HEK293T (cell line): ENCODE results near the gene NMT1.

Experiments used
- CTCF ChIA-PET: fragments of 350-600 bp; formaldehyde crosslinking; extraction: SDS; loops from one replicate; lab custom pipeline; 2021; ENCODE audit warnings: antibody characterized with exemption, inconsistent platforms; lab: Yijun Ruan, JAX
- POLR2A ChIA-PET: fragments of 350-600 bp; formaldehyde crosslinking; extraction: SDS; loops from one replicate; lab custom pipeline; 2020; ENCODE audit warnings: antibody characterized with exemption, inconsistent platforms; lab: Yijun Ruan, JAX
- DNase-seq: peaks from one replicate; pipeline ENCODE4 v3.0.0; 2012; ENCODE audit warnings: mixed read lengths; ENCODE audit errors: extremely low spot score
- ARNT ChIP-seq: fragments of 450-650 bp; IDR thresholded peaks from 2 replicates; pipeline ENCODE4 v1.6.1; 2017; ENCODE audit warnings: mild to moderate bottlenecking
- BHLHE40 ChIP-seq: fragments of 450-650 bp; IDR thresholded peaks from 2 replicates; pipeline ENCODE4 v1.6.1; 2016; ENCODE audit warnings: mild to moderate bottlenecking, moderate library complexity, borderline replicate concordance
- CTBP1 ChIP-seq: fragments of 450-650 bp; IDR thresholded peaks from 2 replicates; pipeline ENCODE4 v1.6.1; 2016; ENCODE audit warnings: borderline replicate concordance
- ELF4 ChIP-seq: fragments of 450-650 bp; IDR thresholded peaks from 2 replicates; pipeline ENCODE4 v1.6.1; 2017; ENCODE audit warnings: antibody characterized with exemption
- FOXA1 ChIP-seq: fragments of 450-650 bp; IDR thresholded peaks from 2 replicates; pipeline ENCODE4 v1.6.1; 2016; ENCODE audit warnings: mild to moderate bottlenecking
- FOXK2 ChIP-seq: fragments of 450-650 bp; IDR thresholded peaks from 2 replicates; pipeline ENCODE4 v1.6.1; 2016; ENCODE audit warnings: mild to moderate bottlenecking
- FOXM1 ChIP-seq: fragments of 450-650 bp; IDR thresholded peaks from 2 replicates; pipeline ENCODE4 v1.6.1; 2017; ENCODE audit warnings: mild to moderate bottlenecking, borderline replicate concordance
- HDGF ChIP-seq: fragments of 450-650 bp; IDR thresholded peaks from 2 replicates; pipeline ENCODE4 v1.6.1; 2017; ENCODE audit warnings: antibody characterized with exemption, borderline replicate concordance
- L3MBTL2 ChIP-seq: fragments of 450-650 bp; conservative IDR thresholded peaks from 2 replicates; pipeline ENCODE4 v1.6.1; 2016; ENCODE audit warnings: mild to moderate bottlenecking
- LEF1 ChIP-seq: fragments of 450-650 bp; IDR thresholded peaks from 2 replicates; pipeline ENCODE4 v1.6.1; 2017; ENCODE audit warnings: mild to moderate bottlenecking, borderline replicate concordance
- NFRKB ChIP-seq: fragments of 450-650 bp; IDR thresholded peaks from 2 replicates; pipeline ENCODE4 v1.6.1; 2016; ENCODE audit warnings: mild to moderate bottlenecking, moderate library complexity
- PKNOX1 ChIP-seq: fragments of 450-650 bp; IDR thresholded peaks from 2 replicates; pipeline ENCODE4 v1.6.1; 2016
- SP1 ChIP-seq: fragments of 450-650 bp; IDR thresholded peaks from 2 replicates; pipeline ENCODE4 v1.6.1; 2017
- SUZ12 ChIP-seq: fragments of 450-650 bp; IDR thresholded peaks from 2 replicates; pipeline ENCODE4 v1.6.1; 2016; ENCODE audit warnings: mild to moderate bottlenecking
- TARDBP ChIP-seq: fragments of 450-650 bp; IDR thresholded peaks from 2 replicates; pipeline ENCODE4 v1.6.1; 2016
- ZNF384 ChIP-seq: fragments of 450-650 bp; IDR thresholded peaks from 2 replicates; pipeline ENCODE4 v1.6.1; 2016

The NMT1 gene

GRCh38 chr17:45144199-45145034 lies 83.3 kb downstream of the NMT1 start:
- POLR2A ChIA-PET = interaction anchor here (1.2 to 1.3 kb wide), 2 partner anchors 9 to 17 kb away, joined by 3 to 4 read pairs; partner anchors contain the start of genes ACBD4 and HEXIM2
- TF ChIP-seq FOXK2 (no peak), BHLHE40 (no peak), FOXA1 (no peak), LEF1 (no peak), FOXM1 (no peak), SUZ12 (no peak), ELF4 (no peak), CTBP1 (no peak), SP1 (no peak)
- CTCF ChIA-PET = interaction anchor here (2.5 kb wide), 1 partner anchor 9 kb away, joined by 29 read pairs; the partner anchor contains the start of gene ACBD4
- DNase-seq = no peak

GRCh38 chr17:45145035-45145389 lies 83.9 kb downstream of the NMT1 start:
- ChIA-PET CTCF (interaction anchor here (2.5 kb wide), 1 partner anchor 9 kb away, joined by 29 read pairs; the partner anchor contains the start of gene ACBD4), POLR2A (interaction anchor here (1.8 to 8.6 kb wide), 2 partner anchors 16 to 53 kb away, joined by 5 to 345 read pairs; partner anchors contain the start of gene HEXIM2)
- no peak for TF ChIP-seq SUZ12
- no peak for TF ChIP-seq CTBP1
- no peak for TF ChIP-seq TARDBP
- no peak for TF ChIP-seq ZNF384
- no peak for TF ChIP-seq SP1
- no peak for TF ChIP-seq L3MBTL2
- no peak for TF ChIP-seq FOXM1
- no peak for TF ChIP-seq FOXK2
- no peak for TF ChIP-seq PKNOX1
- TF ChIP-seq LEF1 = no peak
- TF ChIP-seq ARNT = no peak
- no peak for TF ChIP-seq NFRKB
- TF ChIP-seq FOXA1 = no peak
- TF ChIP-seq ELF4 = no peak
- TF ChIP-seq HDGF = no peak
- TF ChIP-seq BHLHE40 = no peak
- DNase-seq = no peak

DNA sequence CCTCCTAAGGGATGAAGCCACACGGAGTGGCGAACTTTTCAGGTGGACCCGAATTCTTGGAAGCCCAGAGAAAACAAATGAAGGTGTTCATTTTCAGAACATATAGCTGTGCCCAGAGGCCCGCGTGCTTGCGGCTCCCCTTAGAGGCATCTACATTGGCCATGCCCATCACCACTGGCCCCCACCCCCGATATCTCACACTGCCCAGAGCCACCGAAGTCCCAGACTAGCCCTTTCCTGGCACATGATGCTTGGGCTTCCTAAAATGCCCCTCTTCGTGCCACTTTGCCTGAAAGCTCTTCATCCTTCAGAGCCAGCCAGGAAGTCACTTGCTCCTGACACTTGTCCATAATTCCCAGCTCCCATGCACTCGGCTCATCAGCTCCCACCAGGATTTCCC lies 85.0 kb downstream of the NMT1 start:
- DNase-seq = no peak
- ChIA-PET POLR2A (interaction anchor here (1.0 to 8.6 kb wide), 4 partner anchors 10 to 52 kb away, joined by 3 to 345 read pairs (median 6); partner anchors contain the start of genes ACBD4 and HEXIM2), CTCF (interaction anchor here (2.5 kb wide), 1 partner anchor 10 kb away, joined by 29 read pairs; the partner anchor contains the start of gene ACBD4)
- TF ChIP-seq LEF1 (no peak), FOXM1 (no peak), NFRKB (no peak), HDGF (no peak), BHLHE40 (no peak), FOXK2 (no peak), PKNOX1 (no peak), ARNT (no peak), CTBP1 (no peak), L3MBTL2 (no peak), ELF4 (no peak), SP1 (no peak), ZNF384 (no peak), SUZ12 (no peak)

DNA sequence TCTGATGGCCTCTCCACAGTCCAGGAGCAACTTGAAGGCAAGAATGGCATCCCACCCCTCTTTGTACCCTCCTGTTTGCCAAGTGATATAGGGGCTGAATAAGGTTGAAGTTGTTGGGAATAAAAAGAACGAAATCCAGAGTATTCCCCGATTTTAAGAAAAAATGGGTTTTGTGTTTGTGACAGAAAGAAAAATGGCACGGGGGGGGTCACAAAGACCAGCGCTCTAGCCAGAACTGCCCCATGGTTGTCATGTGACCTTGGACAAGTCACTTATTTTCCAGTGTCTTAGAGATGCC lies 85.4 kb downstream of the NMT1 start:
- TF ChIP-seq CTBP1 = no peak
- TF ChIP-seq SP1 = no peak
- no peak for TF ChIP-seq FOXA1
- no peak for TF ChIP-seq FOXM1
- no peak for TF ChIP-seq NFRKB
- TF ChIP-seq LEF1 = no peak
- TF ChIP-seq BHLHE40 = no peak
- TF ChIP-seq FOXK2 = no peak
- TF ChIP-seq ZNF384 = no peak
- no peak for TF ChIP-seq PKNOX1
- no peak for TF ChIP-seq ELF4
- TF ChIP-seq L3MBTL2 = no peak
- CTCF ChIA-PET = interaction anchor here (2.5 kb wide), 1 partner anchor 11 kb away, joined by 29 read pairs; the partner anchor contains the start of gene ACBD4
- POLR2A ChIA-PET = interaction anchor here (1.0 to 8.6 kb wide), 4 partner anchors 11 to 52 kb away, joined by 3 to 345 read pairs (median 6); partner anchors contain the start of genes ACBD4 and HEXIM2
- no peak for DNase-seq

DNA sequence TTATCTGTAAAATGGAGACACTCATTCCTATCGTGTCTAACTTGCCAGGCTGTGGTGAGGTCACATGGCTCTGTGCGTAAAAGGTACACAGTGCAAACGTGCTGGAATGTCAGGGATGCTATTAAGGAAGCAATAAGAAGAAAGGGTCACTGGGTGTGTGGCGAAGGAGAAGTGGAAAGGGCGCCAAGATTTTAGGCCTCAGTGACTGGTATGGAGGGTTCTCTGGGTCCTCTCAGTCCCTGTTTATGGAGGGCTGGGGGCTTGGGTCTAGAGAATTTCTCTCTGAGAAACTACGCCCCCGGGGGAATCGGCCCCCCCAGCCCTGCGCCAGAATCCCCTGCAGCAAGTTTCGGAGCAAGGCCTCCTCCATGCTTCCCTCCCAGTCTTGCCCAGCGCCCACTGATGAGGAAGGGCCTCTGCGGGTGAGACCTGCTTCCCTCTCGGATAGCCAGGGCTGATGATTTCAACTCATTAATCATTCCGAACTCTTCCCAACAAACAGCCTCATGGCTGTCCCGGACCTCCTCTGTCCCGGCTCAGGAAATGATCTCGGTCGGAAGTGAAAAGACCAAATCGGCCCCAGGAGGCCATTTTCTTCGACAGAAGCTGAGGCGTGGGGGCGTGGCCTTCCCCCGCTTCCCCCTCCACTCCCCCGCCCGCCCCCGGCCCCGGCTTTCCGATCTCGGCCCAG lies 85.9 kb downstream of the NMT1 start:
- TF ChIP-seq ELF4 (peak; percentile 29), FOXA1 (no peak)
- DNase-seq = peak; percentile 68
- POLR2A ChIA-PET = interaction anchor here (0.6 to 8.6 kb wide), 21 partner anchors 8 to 278 kb away, joined by 3 to 345 read pairs (median 5); partner anchors contain the start of genes ACBD4, HEXIM2, NMT1 and PLCD3
- CTCF ChIA-PET = interaction anchor here (2.5 to 6.1 kb wide), 3 partner anchors 11 to 52 kb away, joined by 29 to 106 read pairs (median 85); partner anchors contain the start of gene ACBD4
